H9 (cell line): ENCODE measurements around the gene AFAP1. TPM values are rescaled to one million over a fixed set of nuclear protein-coding genes. Genes with fewer than 3 reads are reported as not detected.

ENCODE experiments used
- DNase-seq: peaks from one replicate; pipeline ENCODE4 v3.0.0-alpha.2; 2017
- H2AFZ ChIP-seq: one replicate; pipeline ENCODE4 v1.6.1; 2013; ENCODE audit warnings: mild to moderate bottlenecking, low read length, control low read depth, moderate library complexity
- H2AK5ac ChIP-seq: 2 replicates; pipeline ENCODE4 v1.6.1; 2013; ENCODE audit warnings: low read length, control low read depth, mixed read lengths; ENCODE audit not compliant: insufficient read length
- H2BK120ac ChIP-seq: one replicate; pipeline ENCODE4 v1.6.1; 2013; ENCODE audit warnings: low read depth, mild to moderate bottlenecking, low read length, control low read depth, inconsistent platforms; ENCODE audit not compliant: poor library complexity, severe bottlenecking
- H2BK12ac ChIP-seq: 2 replicates; pipeline ENCODE4 v1.6.1; 2013; ENCODE audit warnings: low read length, control low read depth, mixed read lengths, low read depth; ENCODE audit not compliant: insufficient read length
- H2BK15ac ChIP-seq: 2 replicates; pipeline ENCODE4 v1.6.1; 2013; ENCODE audit warnings: low read depth, low read length, control low read depth
- H2BK20ac ChIP-seq: one replicate; pipeline ENCODE4 v1.6.1; 2013; ENCODE audit warnings: low read depth, mild to moderate bottlenecking, low read length, control low read depth, inconsistent platforms; ENCODE audit not compliant: poor library complexity, severe bottlenecking
- H2BK5ac ChIP-seq: 2 replicates; pipeline ENCODE4 v1.6.1; 2013; ENCODE audit warnings: low read length, control low read depth, mixed read lengths; ENCODE audit not compliant: insufficient read length
- H3K14ac ChIP-seq: 2 replicates; pipeline ENCODE4 v1.6.1; 2013; ENCODE audit warnings: low read length, control low read depth; ENCODE audit not compliant: insufficient read depth
- H3K18ac ChIP-seq: 2 replicates; pipeline ENCODE4 v1.6.1; 2013; ENCODE audit warnings: low read depth, mild to moderate bottlenecking, mixed read lengths, low read length, control low read depth; ENCODE audit not compliant: insufficient read length
- H3K23ac ChIP-seq: 2 replicates; pipeline ENCODE4 v1.6.1; 2013; ENCODE audit warnings: low read length, control low read depth, mixed read lengths, low read depth; ENCODE audit not compliant: insufficient read length
- H3K23me2 ChIP-seq: 2 replicates; pipeline ENCODE4 v1.6.1; 2013; ENCODE audit warnings: low read depth, mild to moderate bottlenecking, mixed read lengths, low read length, control low read depth; ENCODE audit not compliant: insufficient read length, poor library complexity, severe bottlenecking
- H3K27ac ChIP-seq: 2 replicates; pipeline ENCODE4 v1.5.1; 2013; ENCODE audit warnings: low read length, control low read depth, mixed read lengths, low read depth; ENCODE audit not compliant: insufficient read length
- H3K27me3 ChIP-seq: 2 replicates; pipeline ENCODE4 v1.6.1; 2013; ENCODE audit warnings: low read length, control low read depth, inconsistent platforms; ENCODE audit not compliant: insufficient read depth
- H3K4ac ChIP-seq: 2 replicates; pipeline ENCODE4 v1.6.1; 2013; ENCODE audit warnings: low read depth, mild to moderate bottlenecking, control low read depth, inconsistent platforms, low read length, moderate library complexity
- H3K4me1 ChIP-seq: 2 replicates; pipeline ENCODE4 v1.6.1; 2013; ENCODE audit warnings: low read length, control low read depth, inconsistent platforms; ENCODE audit not compliant: insufficient read depth
- H3K4me2 ChIP-seq: 2 replicates; pipeline ENCODE4 v1.6.1; 2013; ENCODE audit warnings: low read length, control low read depth, mixed read lengths; ENCODE audit not compliant: insufficient read length, insufficient read depth
- H3K56ac ChIP-seq: 2 replicates; pipeline ENCODE4 v1.6.1; 2013; ENCODE audit warnings: low read depth, mild to moderate bottlenecking, mixed read lengths, low read length, control low read depth; ENCODE audit not compliant: insufficient read length
- H3K79me1 ChIP-seq: 2 replicates; pipeline ENCODE4 v1.6.1; 2013; ENCODE audit warnings: low read depth, mild to moderate bottlenecking, moderate library complexity, low read length, control low read depth, inconsistent platforms; ENCODE audit not compliant: insufficient read depth, poor library complexity, severe bottlenecking
- H3K79me2 ChIP-seq: 2 replicates; pipeline ENCODE4 v1.6.1; 2013; ENCODE audit warnings: low read length, control low read depth, inconsistent platforms; ENCODE audit not compliant: insufficient read depth
- H3K9ac ChIP-seq: 2 replicates; pipeline ENCODE4 v1.6.1; 2013; ENCODE audit warnings: low read length, control low read depth, mixed read lengths; ENCODE audit not compliant: insufficient read length; ENCODE audit errors: extremely low read depth
- H3K9me3 ChIP-seq: one replicate; pipeline ENCODE4 v1.6.1; 2013; ENCODE audit warnings: low read depth, low read length, inconsistent platforms; ENCODE audit not compliant: control insufficient read depth
- H3T11ph ChIP-seq: one replicate; pipeline ENCODE4 v1.6.1; 2013; ENCODE audit warnings: mild to moderate bottlenecking, low read length, control low read depth, inconsistent platforms
- H4K20me1 ChIP-seq: one replicate; pipeline ENCODE4 v1.6.1; 2013; ENCODE audit not compliant: control insufficient read depth, insufficient read length, insufficient read depth
- H4K5ac ChIP-seq: 2 replicates; pipeline ENCODE4 v1.6.1; 2013; ENCODE audit warnings: low read depth, mild to moderate bottlenecking, mixed read lengths, low read length, control low read depth; ENCODE audit not compliant: insufficient read length
- H4K8ac ChIP-seq: replicated peaks from 2 replicates; pipeline ENCODE4 v1.6.1; 2013; ENCODE audit warnings: low read length, control low read depth, mixed read lengths, low read depth; ENCODE audit not compliant: insufficient read length
- H4K91ac ChIP-seq: 2 replicates; pipeline ENCODE4 v1.6.1; 2013; ENCODE audit warnings: low read depth, mild to moderate bottlenecking, moderate library complexity, mixed read lengths, low read length, control low read depth; ENCODE audit not compliant: insufficient read length
- H3K27ac Mint-ChIP-seq, 3 experiments: 2 replicates in 2 of 3; 3 replicates in 1 of 3; pipeline ENCODE4 v1.8.0; 2020 to 2021; ENCODE audit warnings: mixed read lengths in 3 of 3, mild to moderate bottlenecking in 1 of 3, moderate library complexity in 1 of 3
- H3K27me3 Mint-ChIP-seq: 2 replicates; pipeline ENCODE4 v1.8.0; 2021; ENCODE audit warnings: low read depth, mild to moderate bottlenecking, moderate library complexity, mixed read lengths
- H3K36me3 Mint-ChIP-seq, 3 experiments: 2 replicates in 2 of 3; 3 replicates in 1 of 3; pipeline ENCODE4 v1.8.0; 2020 to 2021; ENCODE audit warnings: low read depth in 3 of 3, mixed read lengths in 3 of 3; ENCODE audit not compliant: insufficient read depth in 1 of 3
- H3K4me1 Mint-ChIP-seq, 2 experiments: 2 replicates each; pipeline ENCODE4 v1.8.0; 2020; ENCODE audit warnings: mixed read lengths in 2 of 2
- H3K4me3 Mint-ChIP-seq, 2 experiments: 2 replicates in 1 of 2; 3 replicates in 1 of 2; pipeline ENCODE4 v1.8.0; 2020 to 2021; ENCODE audit warnings: mild to moderate bottlenecking in 2 of 2, mixed read lengths in 2 of 2, moderate library complexity in 1 of 2
- H3K9me3 Mint-ChIP-seq, 2 experiments: 2 replicates in 1 of 2; 3 replicates in 1 of 2; pipeline ENCODE4 v1.8.0; 2020; ENCODE audit warnings: mild to moderate bottlenecking in 2 of 2, mixed read lengths in 2 of 2, moderate library complexity in 1 of 2
- WGBS: extraction: QIAGEN DNeasy Blood & Tissue Kit; methylation state at CpG from one replicate; pipeline ENCODE4 v1.1.7; 2013; ENCODE audit warnings: missing lambda C conversion rate, low lambda C conversion rate, mixed read lengths; ENCODE audit not compliant: insufficient read length; ENCODE audit errors: extremely low coverage; 5-methylcytosine and 5-hydroxymethylcytosine counted together
- total RNA-seq: library from RNA; stranded (reverse); gene quantifications from 2 replicates; pipeline ENCODE4 v1.2.1, GENCODE V29; 2021
- TF ChIP-seq, protein P1 (sequence below): fragments of 200-600 bp; sonication (generic); conservative IDR thresholded peaks from 3 replicates; pipeline ENCODE4 v1.8.0; 2021; ENCODE audit warnings: antibody characterized with exemption, mild to moderate bottlenecking

AFAP1 gene
- total RNA-seq, 1 experiment from 2014 or later = 6.5 TPM

DNA sequence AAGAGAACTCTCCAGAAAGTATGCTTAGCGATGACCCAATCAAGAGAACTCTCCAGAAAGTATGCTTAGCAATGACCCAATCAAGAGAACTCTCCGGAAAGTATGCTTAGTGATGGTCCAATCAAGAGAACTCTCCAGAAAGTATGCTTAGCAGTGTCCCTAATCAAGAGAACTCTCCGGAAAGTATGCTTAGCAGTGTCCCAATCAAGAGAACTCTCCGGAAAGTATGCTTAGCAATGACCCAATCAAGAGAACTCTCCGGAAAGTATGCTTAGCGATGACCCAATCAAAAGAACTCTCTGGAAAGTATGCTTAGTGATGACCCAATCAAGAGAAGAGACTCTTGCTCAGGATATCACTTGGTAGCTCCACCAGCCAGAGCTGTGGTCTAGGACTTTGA lies 92.5 kb downstream of the AFAP1 start:
- no peak overlapping the region for H2BK120ac ChIP-seq
- Mint-ChIP-seq H3K27ac (no peak overlapping the region; a peak in 1 of 7 replicates), H3K4me1 (peaks cover 22 to 23% of the 10 kb centered on the region in 2 experiments), H3K9me3 (no peaks in the 10 kb centered on the region), H3K4me3 (no peak overlapping the region), H3K36me3 (peaks cover 0 to 6% (median 0%) of the 10 kb centered on the region in 3 experiments; a peak in 6 of 7 replicates), H3K27me3 (no peaks in the 10 kb centered on the region)
- H3K23me2 ChIP-seq = no peaks in the 10 kb centered on the region
- H3K27me3 ChIP-seq = no peaks in the 10 kb centered on the region
- H3K56ac ChIP-seq = no peak overlapping the region
- no peak overlapping the region for H4K91ac ChIP-seq
- H4K5ac ChIP-seq = no peak overlapping the region
- no peak overlapping the region for H2AFZ ChIP-seq
- no peak overlapping the region for H2BK20ac ChIP-seq
- H4K20me1 ChIP-seq = no peaks in the 10 kb centered on the region
- no peak overlapping the region for H4K8ac ChIP-seq
- H3K9me3 ChIP-seq = no peaks in the 10 kb centered on the region
- H3K14ac ChIP-seq = no peak overlapping the region
- no peaks in the 10 kb centered on the region; the same call in 1 of the 2 replicates for H3K4me1 ChIP-seq
- no peaks in the 10 kb centered on the region for H3K79me1 ChIP-seq
- no peak overlapping the region for H3T11ph ChIP-seq
- no peaks in the 10 kb centered on the region for H3K79me2 ChIP-seq
- H3K23ac ChIP-seq = no peak overlapping the region
- TF ChIP-seq, protein P1, sequence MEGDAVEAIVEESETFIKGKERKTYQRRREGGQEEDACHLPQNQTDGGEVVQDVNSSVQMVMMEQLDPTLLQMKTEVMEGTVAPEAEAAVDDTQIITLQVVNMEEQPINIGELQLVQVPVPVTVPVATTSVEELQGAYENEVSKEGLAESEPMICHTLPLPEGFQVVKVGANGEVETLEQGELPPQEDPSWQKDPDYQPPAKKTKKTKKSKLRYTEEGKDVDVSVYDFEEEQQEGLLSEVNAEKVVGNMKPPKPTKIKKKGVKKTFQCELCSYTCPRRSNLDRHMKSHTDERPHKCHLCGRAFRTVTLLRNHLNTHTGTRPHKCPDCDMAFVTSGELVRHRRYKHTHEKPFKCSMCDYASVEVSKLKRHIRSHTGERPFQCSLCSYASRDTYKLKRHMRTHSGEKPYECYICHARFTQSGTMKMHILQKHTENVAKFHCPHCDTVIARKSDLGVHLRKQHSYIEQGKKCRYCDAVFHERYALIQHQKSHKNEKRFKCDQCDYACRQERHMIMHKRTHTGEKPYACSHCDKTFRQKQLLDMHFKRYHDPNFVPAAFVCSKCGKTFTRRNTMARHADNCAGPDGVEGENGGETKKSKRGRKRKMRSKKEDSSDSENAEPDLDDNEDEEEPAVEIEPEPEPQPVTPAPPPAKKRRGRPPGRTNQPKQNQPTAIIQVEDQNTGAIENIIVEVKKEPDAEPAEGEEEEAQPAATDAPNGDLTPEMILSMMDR = no peak
- no peak overlapping the region for H3K4me2 ChIP-seq
- H2AK5ac ChIP-seq = no peak overlapping the region
- WGBS = no CpG with 5 or more reads among the region's 6 CpGs
- no peak overlapping the region for H3K4ac ChIP-seq
- H3K9ac ChIP-seq = no peak overlapping the region
- DNase-seq = no peak
- no peak overlapping the region for H3K27ac ChIP-seq
- no peak overlapping the region for H3K18ac ChIP-seq
- H2BK15ac ChIP-seq = no peak overlapping the region
- no peak overlapping the region for H2BK12ac ChIP-seq
- no peak overlapping the region for H2BK5ac ChIP-seq
